Measurements from ENCODE around the gene STK33. TPM values are rescaled to one million over a fixed set of nuclear protein-coding genes. Genes with fewer than 3 reads are reported as not detected.

STK33 gene
- total RNA-seq, 1 donor from 2014 or later, result 3.4 TPM

DNA sequence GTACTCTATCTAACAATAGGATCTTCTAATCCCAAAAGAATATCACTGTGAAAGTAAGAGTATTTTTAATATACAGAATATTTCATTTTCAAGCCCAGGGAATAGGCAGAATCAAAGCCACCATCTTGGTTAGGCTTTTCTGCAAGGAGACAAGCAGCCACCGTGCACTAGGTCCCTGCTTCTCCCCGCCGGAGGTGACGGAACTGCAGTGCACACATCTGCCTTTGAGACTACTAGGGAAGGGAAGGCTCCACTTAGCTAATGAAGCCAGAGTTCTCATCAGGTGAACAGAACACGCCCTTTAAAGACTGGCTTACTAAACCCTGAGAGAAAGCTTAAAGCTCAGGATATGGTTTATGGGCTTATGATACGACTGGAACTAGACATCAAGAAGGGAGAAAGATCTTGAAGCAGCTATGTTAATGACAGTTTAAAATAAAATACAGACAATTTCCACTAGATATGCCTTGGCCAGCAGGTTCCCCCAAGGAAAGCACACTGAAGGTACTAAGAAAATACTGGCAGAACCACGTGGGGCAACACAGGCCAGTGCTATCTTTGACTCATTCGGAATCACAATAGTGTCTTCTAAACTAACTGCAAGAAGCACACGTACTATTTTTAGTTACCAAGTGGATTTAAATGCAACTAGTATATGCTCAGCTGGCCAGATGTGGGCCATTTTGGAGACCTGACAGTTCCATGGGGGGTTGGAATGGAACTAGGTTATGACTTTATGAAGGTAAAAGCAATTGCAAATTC is 203.0 kb downstream of the STK33 start:
- Mint-ChIP-seq H3K4me3 (ENCODE audit: unreplicated experiment) (no peak overlapping the region), H3K27ac (ENCODE audit: unreplicated experiment) (no peak overlapping the region), H3K27me3 (ENCODE audit: low read depth) (no peaks in the 10 kb centered on the region), H3K4me1 (ENCODE audit: low read depth) (peaks cover 12% of the 10 kb centered on the region), H3K36me3 (ENCODE audit: low read depth) (no peaks in the 10 kb centered on the region), H3K9me3 (ENCODE audit: low read depth) (peaks cover 6% of the 10 kb centered on the region)
- TF ChIP-seq, protein P1, sequence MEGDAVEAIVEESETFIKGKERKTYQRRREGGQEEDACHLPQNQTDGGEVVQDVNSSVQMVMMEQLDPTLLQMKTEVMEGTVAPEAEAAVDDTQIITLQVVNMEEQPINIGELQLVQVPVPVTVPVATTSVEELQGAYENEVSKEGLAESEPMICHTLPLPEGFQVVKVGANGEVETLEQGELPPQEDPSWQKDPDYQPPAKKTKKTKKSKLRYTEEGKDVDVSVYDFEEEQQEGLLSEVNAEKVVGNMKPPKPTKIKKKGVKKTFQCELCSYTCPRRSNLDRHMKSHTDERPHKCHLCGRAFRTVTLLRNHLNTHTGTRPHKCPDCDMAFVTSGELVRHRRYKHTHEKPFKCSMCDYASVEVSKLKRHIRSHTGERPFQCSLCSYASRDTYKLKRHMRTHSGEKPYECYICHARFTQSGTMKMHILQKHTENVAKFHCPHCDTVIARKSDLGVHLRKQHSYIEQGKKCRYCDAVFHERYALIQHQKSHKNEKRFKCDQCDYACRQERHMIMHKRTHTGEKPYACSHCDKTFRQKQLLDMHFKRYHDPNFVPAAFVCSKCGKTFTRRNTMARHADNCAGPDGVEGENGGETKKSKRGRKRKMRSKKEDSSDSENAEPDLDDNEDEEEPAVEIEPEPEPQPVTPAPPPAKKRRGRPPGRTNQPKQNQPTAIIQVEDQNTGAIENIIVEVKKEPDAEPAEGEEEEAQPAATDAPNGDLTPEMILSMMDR (IDR thresholded peaks at IDR 0.05), result no peak
- no peak for DNase-seq (ENCODE audit: low spot score)

DNA sequence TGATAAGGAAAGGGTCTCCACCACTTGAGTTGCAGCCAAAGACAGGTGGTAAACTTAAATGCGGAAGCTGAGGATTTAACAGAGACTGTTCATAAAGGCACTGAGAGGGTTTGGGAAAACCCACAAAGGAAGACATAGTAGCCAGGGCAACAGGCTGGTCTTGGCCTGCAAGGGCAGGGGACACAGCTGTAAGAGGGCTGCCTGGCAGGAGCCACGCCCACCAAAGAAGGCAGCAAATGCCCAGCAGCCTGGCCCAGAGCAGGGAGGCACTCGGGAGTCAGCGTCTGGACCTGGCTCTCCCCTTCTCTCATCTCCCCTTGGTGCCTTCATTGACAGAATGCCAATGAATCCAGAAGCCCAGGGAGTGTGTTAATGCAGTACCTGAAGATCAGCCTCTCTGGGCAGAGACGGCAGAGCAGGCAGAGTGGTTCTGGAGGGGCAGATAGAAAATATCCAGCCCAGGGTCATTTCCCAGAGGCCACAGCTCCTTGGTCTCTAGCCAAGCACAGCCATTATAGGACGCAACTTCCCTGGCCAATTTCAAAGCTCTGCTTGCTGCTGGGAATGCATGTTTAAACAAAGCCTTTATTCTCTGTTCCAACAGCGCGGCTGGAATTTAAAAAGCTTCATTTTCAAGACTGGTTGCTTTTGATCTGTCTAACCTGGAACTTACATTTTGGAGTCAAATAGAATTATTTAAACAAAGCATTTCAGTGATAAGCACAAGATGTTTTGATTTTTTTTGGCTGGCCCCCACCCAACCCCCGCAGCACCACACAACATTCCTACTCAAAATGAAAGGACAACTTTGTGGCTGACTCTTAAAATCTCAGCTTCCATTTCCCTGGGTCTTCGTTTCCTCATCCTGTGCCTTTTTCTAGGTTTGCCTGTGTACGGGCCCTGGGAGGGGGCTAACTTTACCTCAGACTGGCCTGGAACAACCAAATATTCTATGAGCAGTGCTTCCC is 204.7 kb downstream of the STK33 start:
- Mint-ChIP-seq H3K27me3 (ENCODE audit: low read depth) (no peaks in the 10 kb centered on the region), H3K27ac (ENCODE audit: unreplicated experiment) (no peak overlapping the region), H3K4me3 (ENCODE audit: unreplicated experiment) (no peak overlapping the region), H3K36me3 (ENCODE audit: low read depth) (no peaks in the 10 kb centered on the region), H3K4me1 (ENCODE audit: low read depth) (peaks cover 12% of the 10 kb centered on the region), H3K9me3 (ENCODE audit: low read depth) (no peaks in the 10 kb centered on the region)
- TF ChIP-seq, protein P1 (IDR thresholded peaks at IDR 0.05), result no peak
- no peak for DNase-seq (ENCODE audit: low spot score)

DNA sequence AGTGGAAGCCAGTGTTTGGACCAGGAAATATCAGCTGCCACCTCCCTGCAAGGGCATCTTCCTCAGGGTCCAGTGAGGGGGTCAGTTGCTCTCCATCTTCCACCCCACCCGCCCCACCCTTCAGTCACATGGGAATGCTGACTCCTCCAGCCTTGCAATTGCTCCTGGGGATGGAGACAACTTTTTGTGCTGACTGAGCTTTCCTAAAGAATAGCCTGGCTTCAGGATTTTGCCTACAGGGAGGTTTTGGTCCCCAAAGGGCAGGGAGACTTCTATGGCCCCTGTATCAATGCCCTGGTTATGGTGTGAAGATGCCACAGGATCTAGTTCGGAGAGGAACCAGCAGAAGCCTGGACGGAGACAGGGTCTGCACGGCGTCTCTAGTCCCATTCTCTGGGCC is 206.3 kb downstream of the STK33 start:
- Mint-ChIP-seq H3K36me3 (ENCODE audit: low read depth) (no peaks in the 10 kb centered on the region), H3K4me1 (ENCODE audit: low read depth) (peaks cover 12% of the 10 kb centered on the region), H3K27ac (ENCODE audit: unreplicated experiment) (no peak overlapping the region), H3K27me3 (ENCODE audit: low read depth) (no peaks in the 10 kb centered on the region), H3K9me3 (ENCODE audit: low read depth) (no peaks in the 10 kb centered on the region), H3K4me3 (ENCODE audit: unreplicated experiment) (no peak overlapping the region)
- DNase-seq (ENCODE audit: low spot score), result no peak
- TF ChIP-seq, protein P1 (IDR thresholded peaks at IDR 0.05), result no peak

DNA sequence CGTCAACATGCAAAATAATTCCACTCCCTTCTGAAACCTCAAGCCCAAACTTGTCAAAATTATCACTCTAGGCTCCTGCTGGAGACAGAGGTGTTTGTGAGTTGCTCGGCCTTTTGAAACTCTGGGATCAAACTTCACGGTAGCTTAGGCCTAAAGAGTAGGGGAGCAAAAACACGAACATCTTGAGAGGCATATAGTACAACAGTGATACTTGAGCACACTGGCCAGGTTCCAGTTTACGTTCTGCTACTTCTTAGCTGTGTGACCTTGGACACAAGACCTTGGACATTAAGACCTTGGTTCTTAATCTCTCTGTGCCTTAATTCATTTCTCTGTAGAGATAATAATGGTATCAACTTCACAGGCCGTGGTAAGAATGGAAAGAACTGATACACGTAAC is 206.9 kb downstream of the STK33 start:
- Mint-ChIP-seq H3K27me3 (ENCODE audit: low read depth) (no peaks in the 10 kb centered on the region), H3K4me3 (ENCODE audit: unreplicated experiment) (no peak overlapping the region), H3K36me3 (ENCODE audit: low read depth) (no peaks in the 10 kb centered on the region), H3K9me3 (ENCODE audit: low read depth) (no peaks in the 10 kb centered on the region), H3K27ac (ENCODE audit: unreplicated experiment) (no peak overlapping the region), H3K4me1 (ENCODE audit: low read depth) (peaks cover 12% of the 10 kb centered on the region)
- no peak for DNase-seq (ENCODE audit: low spot score)
- TF ChIP-seq, protein P1 (IDR thresholded peaks at IDR 0.05), result no peak

DNA sequence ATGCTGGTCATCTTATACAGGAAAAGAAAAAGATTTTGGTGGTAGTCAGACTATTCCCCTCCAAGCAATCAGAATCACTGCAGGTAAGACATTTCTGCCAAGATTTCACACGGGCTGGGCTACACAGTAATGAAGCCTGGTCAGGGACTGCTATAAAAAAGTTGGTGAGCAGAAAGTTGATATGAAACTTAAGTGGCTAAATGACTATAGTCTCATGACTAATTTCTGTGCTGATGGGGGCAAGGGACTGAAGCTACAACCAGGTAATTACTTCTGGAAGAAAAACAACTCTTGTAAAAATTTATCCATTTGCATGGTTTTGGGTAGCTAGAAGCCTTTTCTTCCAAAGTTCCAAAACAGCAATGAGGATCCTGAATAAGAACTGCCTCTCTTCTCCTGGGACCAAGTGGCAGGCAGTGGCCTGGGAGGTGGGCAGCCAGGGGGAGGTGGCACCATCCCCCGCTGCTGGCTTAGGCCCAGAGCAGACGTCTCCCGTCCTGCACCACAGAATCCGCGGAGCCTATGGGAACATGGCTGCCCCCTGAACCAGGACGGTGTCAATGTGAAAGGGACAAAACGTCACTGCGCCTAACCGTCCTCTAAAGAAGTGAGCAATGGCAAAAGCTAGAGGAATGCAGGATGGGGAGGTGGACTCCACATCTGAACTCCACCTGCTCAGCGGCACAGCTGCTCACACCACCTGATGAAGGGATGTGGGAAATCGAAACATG is 207.7 kb downstream of the STK33 start:
- TF ChIP-seq, protein P1 (IDR thresholded peaks at IDR 0.05), result no peak
- Mint-ChIP-seq H3K36me3 (ENCODE audit: low read depth) (no peaks in the 10 kb centered on the region), H3K27me3 (ENCODE audit: low read depth) (no peaks in the 10 kb centered on the region), H3K9me3 (ENCODE audit: low read depth) (no peaks in the 10 kb centered on the region), H3K4me3 (ENCODE audit: unreplicated experiment) (no peak overlapping the region), H3K27ac (ENCODE audit: unreplicated experiment) (no peak overlapping the region), H3K4me1 (ENCODE audit: low read depth) (peaks cover 12% of the 10 kb centered on the region)
- no peak for DNase-seq (ENCODE audit: low spot score)

Measured in chondrocyte (in vitro differentiated cells).